OCI-LY7 (cell line): Measurements from ENCODE around the gene HOXC10. TPM values are rescaled to one million over a fixed set of nuclear protein-coding genes. Genes with fewer than 3 reads are reported as not detected.

ENCODE experiments used
- BruUV-seq: library from RNA; stranded (reverse); fragments of 400-500 nt; replicated peaks from 2 replicates; lab custom pipeline; 2021; lab: Mats Ljungman, UMichigan
- CTCF ChIA-PET: fragments of 300-600 bp; sonication (Branson Sonifier 250); formaldehyde crosslinking; loops from one replicate; lab custom pipeline; 2022; ENCODE audit warnings: antibody characterized with exemption; ENCODE audit not compliant: unreplicated experiment; lab: Charles Lee
- POLR2A ChIA-PET: fragments of 300-600 bp; sonication (Branson Sonifier 250); formaldehyde crosslinking; loops from one replicate; lab custom pipeline; 2022; ENCODE audit warnings: antibody characterized with exemption; lab: Charles Lee
- DNase-seq: peaks from one replicate; pipeline ENCODE4 v3.0.0-alpha.2; 2015; ENCODE audit warnings: low spot score
- H2AFZ ChIP-seq: fragments of 200-600 bp; sonication (generic), shearing (Covaris generic); 2 replicates; pipeline ENCODE4 v1.6.1; 2014; ENCODE audit warnings: mild to moderate bottlenecking, antibody characterized with exemption, low read length, moderate library complexity
- H3K27ac ChIP-seq: fragments of 200-600 bp; sonication (generic); 2 replicates; pipeline ENCODE4 v1.5.1; 2014; ENCODE audit warnings: mixed run types, low read depth, mild to moderate bottlenecking, moderate library complexity, low read length, inconsistent platforms; ENCODE audit not compliant: poor library complexity, severe bottlenecking
- H3K36me3 ChIP-seq: fragments of 200-600 bp; sonication (generic); 2 replicates; pipeline ENCODE4 v1.6.1; 2014; ENCODE audit warnings: mild to moderate bottlenecking, antibody characterized with exemption, low read length, moderate library complexity, mixed read lengths; ENCODE audit not compliant: insufficient read depth
- H3K4me1 ChIP-seq: fragments of 200-600 bp; sonication (generic); 2 replicates; pipeline ENCODE4 v1.5.1; 2014; ENCODE audit warnings: mild to moderate bottlenecking, low read length; ENCODE audit not compliant: insufficient read depth, poor library complexity, severe bottlenecking
- H3K4me2 ChIP-seq: fragments of 200-600 bp; sonication (generic); 2 replicates; pipeline ENCODE4 v1.6.1; 2014; ENCODE audit warnings: mild to moderate bottlenecking, low read length
- H3K4me3 ChIP-seq: fragments of 200-600 bp; sonication (generic); 2 replicates; pipeline ENCODE4 v1.5.1; 2014; ENCODE audit warnings: mild to moderate bottlenecking, low read depth, low read length; ENCODE audit not compliant: poor library complexity, severe bottlenecking
- H3K79me2 ChIP-seq: fragments of 200-600 bp; sonication (generic); 2 replicates; pipeline ENCODE4 v1.6.1; 2016; ENCODE audit warnings: low read depth, mild to moderate bottlenecking, low read length, moderate library complexity, mixed read lengths; ENCODE audit not compliant: insufficient read depth
- H3K9me2 ChIP-seq: fragments of 200-600 bp; sonication (generic); 2 replicates; pipeline ENCODE4 v1.6.1; 2016; ENCODE audit warnings: mild to moderate bottlenecking, low read length, mixed read lengths; ENCODE audit not compliant: insufficient read depth
- H3K9me3 ChIP-seq: fragments of 200-600 bp; sonication (generic); 2 replicates; pipeline ENCODE4 v1.6.1; 2014; ENCODE audit warnings: mild to moderate bottlenecking, mixed run types, low read length, mixed read lengths
- H4K20me1 ChIP-seq: fragments of 200-600 bp; sonication (generic); 2 replicates; pipeline ENCODE4 v1.6.1; 2014; ENCODE audit warnings: mild to moderate bottlenecking, antibody characterized with exemption, low read length, moderate library complexity, mixed read lengths; ENCODE audit not compliant: insufficient read depth
- CTCF ChIP-seq: fragments of 200-600 bp; sonication (generic); conservative IDR thresholded peaks from 2 replicates; pipeline ENCODE4 v1.5.1; 2014; ENCODE audit warnings: mild to moderate bottlenecking, antibody characterized with exemption, low read length, moderate library complexity, mixed read lengths
- EZH2phosphoT487 ChIP-seq: fragments of 200-600 bp; sonication (generic); IDR thresholded peaks from 2 replicates; pipeline ENCODE4 v1.6.1; 2018; ENCODE audit warnings: low read depth, borderline replicate concordance, mild to moderate bottlenecking, mixed run types, antibody characterized with exemption, low read length, moderate library complexity, mixed read lengths
- intact Hi-C: fragments of 100-400 bp; cut with micrococcal nuclease; formaldehyde crosslinking; loops from one replicate; pipeline ENCODE4 v1.10.0; 2022; ENCODE audit not compliant: unreplicated experiment
- total RNA-seq, 2 experiments: library from RNA; depleted of rRNA in 1 of 2; stranded (reverse); fragments of >200 nt in 1 of 2; shearing (Covaris generic) in 1 of 2; gene quantifications; 2 replicates each; pipeline ENCODE4 v1.2.3, GENCODE V29; 2014 to 2022

Gene HOXC10
- total RNA-seq, 2 experiments from 2014 or later = 0.25 to 0.28 TPM

GRCh38 chr12:53944907-53945847 is 39.8 kb upstream of the HOXC10 start:
- H3K4me1 ChIP-seq = no peaks in the 10 kb centered on the region
- no TSS peak for BruUV-seq
- DNase-seq = no peak
- no peak overlapping the region for H3K4me3 ChIP-seq
- no peaks in the 10 kb centered on the region for H4K20me1 ChIP-seq
- no peaks in the 10 kb centered on the region for H3K36me3 ChIP-seq
- no peak for TF ChIP-seq CTCF
- TF ChIP-seq EZH2phosphoT487 = no peak
- H3K4me2 ChIP-seq = no peak overlapping the region
- H3K9me2 ChIP-seq = no peaks in the 10 kb centered on the region
- no peaks in the 10 kb centered on the region for H3K79me2 ChIP-seq
- intact Hi-C loops = no loop called here
- ChIA-PET POLR2A (interaction anchor here (0.6 kb wide), 2 partner anchors 27 to 266 kb away, joined by 3 to 4 read pairs; no protein-coding TSS in a partner anchor), CTCF (interaction anchor here (0.6 kb wide), 1 partner anchor 1522 kb away, joined by 3 read pairs; no protein-coding TSS in a partner anchor)
- no peaks in the 10 kb centered on the region for H3K9me3 ChIP-seq
- no peak overlapping the region for H3K27ac ChIP-seq
- no peak overlapping the region for H2AFZ ChIP-seq

- no peak overlapping the region for H3K27ac ChIP-seq
- no peak overlapping the region for H2AFZ ChIP-seq
- no peak overlapping the region for H3K4me2 ChIP-seq
- no TSS peak for BruUV-seq
- no peaks in the 10 kb centered on the region for H3K79me2 ChIP-seq
- H4K20me1 ChIP-seq = no peaks in the 10 kb centered on the region; the same call in 1 of the 2 replicates
- H3K9me3 ChIP-seq = no peaks in the 10 kb centered on the region
- no peak for TF ChIP-seq CTCF
- no peak for TF ChIP-seq EZH2phosphoT487
- no peaks in the 10 kb centered on the region for H3K9me2 ChIP-seq
- no peak overlapping the region for H3K4me3 ChIP-seq
- H3K4me1 ChIP-seq = no peaks in the 10 kb centered on the region
- no peak for DNase-seq
- intact Hi-C loops = no loop called here
- ChIA-PET POLR2A (no interaction called here), CTCF (no interaction called here)
- no peaks in the 10 kb centered on the region for H3K36me3 ChIP-seq
Observed at GRCh38 chr12:53947743-53948142, 37.2 kb upstream of the HOXC10 start.
